ENCODE results near the gene SSBP4.
"Not testable (repeated sequence)": the region's sequence is repeated elsewhere in the genome, so short reads cannot be mapped to it uniquely, and the experiment has no call there.

Gene SSBP4

GRCh38 chr19:18419195-18419698 lies at the start of gene SSBP4:
SSBP4 (plus strand) TSS chr19:18419398; CDS start chr19:18419649, 251 bp downstream.
- no peak for FAIRE-seq

GRCh38 chr19:18373407-18373891 lies 45.7 kb upstream of the SSBP4 start:
- no peak for FAIRE-seq

- FAIRE-seq, result peak; percentile 83
Measured at GRCh38 chr19:18373892-18374629, 45.1 kb upstream of the SSBP4 start.

DNA sequence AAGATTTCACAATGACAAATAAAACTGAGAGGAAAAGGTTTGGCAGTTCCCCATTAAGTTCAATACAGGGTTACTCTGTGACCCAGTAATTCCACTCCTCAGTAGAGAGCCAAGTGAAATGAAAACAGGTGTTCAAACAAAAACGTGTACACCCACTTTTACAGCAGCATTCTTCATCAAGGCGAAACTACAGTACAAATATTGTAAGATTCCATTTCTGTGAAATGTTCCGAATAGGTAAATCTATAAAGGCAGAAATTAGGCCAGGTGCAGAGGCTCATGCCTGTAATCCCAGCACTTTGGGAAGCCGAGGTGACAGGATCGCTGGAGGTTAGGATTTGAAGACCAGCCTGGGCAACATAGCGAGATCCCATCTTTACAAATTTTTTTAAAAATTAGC lies 42.2 kb upstream of the SSBP4 start:
- no peak for FAIRE-seq

DNA sequence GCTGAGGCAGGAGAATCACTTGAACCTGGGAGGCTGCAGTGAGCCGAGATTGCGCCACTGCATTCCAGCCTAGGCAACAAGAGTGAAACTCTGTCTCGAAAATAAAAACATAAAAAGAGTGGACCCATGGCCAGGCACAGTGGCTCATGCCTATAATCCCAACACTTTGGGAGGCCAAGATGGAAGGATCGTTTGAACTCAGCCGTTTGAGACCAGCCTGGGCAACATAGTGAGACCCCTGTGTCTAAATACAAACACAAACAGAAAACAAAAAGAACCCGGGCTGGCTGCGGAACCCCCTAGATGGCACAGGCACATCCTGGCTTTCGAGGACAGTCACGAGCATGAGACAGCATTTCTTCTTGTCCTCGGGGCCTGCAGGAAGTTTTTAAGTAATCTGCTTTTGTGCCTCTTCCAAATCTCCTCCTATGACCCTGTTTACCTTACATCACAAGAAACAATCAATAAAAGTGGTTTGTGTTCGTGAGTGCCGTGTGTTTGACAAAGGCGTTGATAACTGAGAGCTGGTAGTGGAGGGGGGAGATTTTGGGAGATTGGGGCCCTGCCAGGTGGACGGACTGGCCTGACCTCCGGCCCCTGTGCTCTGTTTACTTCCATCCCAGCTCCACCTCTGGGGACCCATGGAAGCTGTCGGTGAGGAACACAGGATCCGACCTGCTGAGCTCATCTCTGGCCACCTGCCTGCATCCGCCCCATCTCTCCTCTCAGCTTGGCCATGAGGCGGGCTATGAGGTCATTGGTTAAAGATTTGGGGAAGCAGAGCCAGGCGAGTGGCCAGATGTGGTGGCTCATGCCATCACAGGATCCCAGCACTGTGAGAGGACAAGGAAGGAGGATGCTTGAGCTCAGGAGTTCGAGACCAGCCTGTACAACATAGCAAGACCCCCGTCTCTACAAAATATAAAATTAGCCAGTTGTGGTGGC lies 39.1 kb upstream of the SSBP4 start:
- no peak for FAIRE-seq

GRCh38 chr19:18380843-18381242 lies 38.4 kb upstream of the SSBP4 start:
- no peak for FAIRE-seq

- not testable (repeated sequence) for FAIRE-seq
Measured at GRCh38 chr19:18383622-18384021, 35.6 kb upstream of the SSBP4 start.

GRCh38 chr19:18384775-18385174 lies 34.4 kb upstream of the SSBP4 start:
- FAIRE-seq, result no peak

- no peak for FAIRE-seq
Measured at GRCh38 chr19:18385359-18385674, 33.9 kb upstream of the SSBP4 start.

DNA sequence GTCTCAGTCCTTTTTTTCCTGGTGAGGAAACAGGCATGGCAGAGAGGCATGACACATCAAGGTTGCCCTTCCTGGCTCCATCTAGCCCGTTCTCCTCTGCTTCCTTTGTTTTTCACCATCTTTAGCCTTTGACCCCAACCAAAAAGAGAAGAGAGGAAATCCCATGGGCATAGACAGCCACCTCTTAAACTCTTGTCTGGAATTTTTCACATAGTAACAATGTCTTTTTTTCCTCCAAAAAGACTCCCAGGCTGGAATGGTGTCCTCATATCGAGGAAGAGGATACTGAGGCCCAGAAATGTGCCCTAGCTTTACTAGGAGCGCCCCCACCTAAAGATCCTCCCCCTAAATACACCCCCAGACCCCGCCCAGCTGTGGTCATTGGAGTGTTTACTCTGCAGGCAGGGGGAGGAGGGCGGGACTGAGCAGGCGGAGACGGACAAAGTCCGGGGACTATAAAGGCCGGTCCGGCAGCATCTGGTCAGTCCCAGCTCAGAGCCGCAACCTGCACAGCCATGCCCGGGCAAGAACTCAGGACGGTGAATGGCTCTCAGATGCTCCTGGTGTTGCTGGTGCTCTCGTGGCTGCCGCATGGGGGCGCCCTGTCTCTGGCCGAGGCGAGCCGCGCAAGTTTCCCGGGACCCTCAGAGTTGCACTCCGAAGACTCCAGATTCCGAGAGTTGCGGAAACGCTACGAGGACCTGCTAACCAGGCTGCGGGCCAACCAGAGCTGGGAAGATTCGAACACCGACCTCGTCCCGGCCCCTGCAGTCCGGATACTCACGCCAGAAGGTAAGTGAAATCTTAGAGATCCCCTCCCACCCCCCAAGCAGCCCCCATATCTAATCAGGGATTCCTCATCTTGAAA lies 33.3 kb upstream of the SSBP4 start, which contains the start of gene GDF15:
TSS of gene GDF15 (plus strand) at position 484 of the 868 bp plus-strand sequence. CDS start at position 516, 32 bp downstream.
- FAIRE-seq, result peak; percentile 96

GRCh38 chr19:18386543-18387271 lies 32.5 kb upstream of the SSBP4 start:
- FAIRE-seq, result no peak

DNA sequence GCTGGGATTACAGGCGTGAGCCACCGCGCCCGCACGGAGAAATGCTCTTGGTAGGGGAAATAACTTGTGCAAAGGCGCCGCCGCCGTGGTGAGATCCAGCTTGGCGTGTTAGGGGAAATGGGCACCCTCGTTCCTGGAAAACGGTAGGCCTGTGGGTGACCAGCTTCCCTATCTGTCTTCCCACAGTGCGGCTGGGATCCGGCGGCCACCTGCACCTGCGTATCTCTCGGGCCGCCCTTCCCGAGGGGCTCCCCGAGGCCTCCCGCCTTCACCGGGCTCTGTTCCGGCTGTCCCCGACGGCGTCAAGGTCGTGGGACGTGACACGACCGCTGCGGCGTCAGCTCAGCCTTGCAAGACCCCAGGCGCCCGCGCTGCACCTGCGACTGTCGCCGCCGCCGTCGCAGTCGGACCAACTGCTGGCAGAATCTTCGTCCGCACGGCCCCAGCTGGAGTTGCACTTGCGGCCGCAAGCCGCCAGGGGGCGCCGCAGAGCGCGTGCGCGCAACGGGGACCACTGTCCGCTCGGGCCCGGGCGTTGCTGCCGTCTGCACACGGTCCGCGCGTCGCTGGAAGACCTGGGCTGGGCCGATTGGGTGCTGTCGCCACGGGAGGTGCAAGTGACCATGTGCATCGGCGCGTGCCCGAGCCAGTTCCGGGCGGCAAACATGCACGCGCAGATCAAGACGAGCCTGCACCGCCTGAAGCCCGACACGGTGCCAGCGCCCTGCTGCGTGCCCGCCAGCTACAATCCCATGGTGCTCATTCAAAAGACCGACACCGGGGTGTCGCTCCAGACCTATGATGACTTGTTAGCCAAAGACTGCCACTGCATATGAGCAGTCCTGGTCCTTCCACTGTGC lies 30.9 kb upstream of the SSBP4 start:
- no peak for FAIRE-seq

GRCh38 chr19:18388960-18389725 lies 30.1 kb upstream of the SSBP4 start:
- FAIRE-seq, result no peak

GRCh38 chr19:18389726-18390064 lies 29.5 kb upstream of the SSBP4 start:
- no peak for FAIRE-seq

- FAIRE-seq, result peak; percentile 90
Measured at GRCh38 chr19:18390065-18390907, 28.9 kb upstream of the SSBP4 start.

GRCh38 chr19:18391509-18392075 lies 27.6 kb upstream of the SSBP4 start:
- no peak for FAIRE-seq

GRCh38 chr19:18392417-18392816 lies 26.8 kb upstream of the SSBP4 start:
- no peak for FAIRE-seq

- FAIRE-seq, result no peak
Measured at GRCh38 chr19:18392926-18393325, 26.3 kb upstream of the SSBP4 start.

DNA sequence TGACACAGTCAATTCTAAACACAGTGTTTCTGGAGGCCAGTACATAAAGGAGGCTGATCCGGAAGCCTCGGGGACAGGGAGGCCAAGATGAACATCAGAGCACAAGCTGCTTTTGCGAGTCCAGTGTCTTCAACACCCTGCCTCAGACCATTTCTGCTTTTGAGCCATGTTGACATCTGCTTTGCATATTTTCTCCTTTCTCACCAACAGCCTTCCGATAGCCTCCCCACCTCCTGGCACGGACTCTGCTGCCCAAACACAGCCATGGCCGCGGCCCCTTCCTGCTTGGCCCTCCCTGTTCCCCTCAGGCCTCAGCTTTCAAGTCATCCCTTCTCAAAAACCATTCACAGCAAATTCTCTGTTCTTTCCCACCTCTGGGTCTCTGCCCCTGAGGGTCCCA lies 25.4 kb upstream of the SSBP4 start:
- no peak for FAIRE-seq
